DMS53 treated with DMSO at 0.1 percent for 48 hours (cell line): ENCODE measurements around the gene DDX17.

Experiments used
- DNase-seq: peaks from one replicate; lab custom pipeline; 2025; ENCODE audit not compliant: unreplicated experiment; lab: John Stamatoyannopoulos, UW

The DDX17 gene

DNA sequence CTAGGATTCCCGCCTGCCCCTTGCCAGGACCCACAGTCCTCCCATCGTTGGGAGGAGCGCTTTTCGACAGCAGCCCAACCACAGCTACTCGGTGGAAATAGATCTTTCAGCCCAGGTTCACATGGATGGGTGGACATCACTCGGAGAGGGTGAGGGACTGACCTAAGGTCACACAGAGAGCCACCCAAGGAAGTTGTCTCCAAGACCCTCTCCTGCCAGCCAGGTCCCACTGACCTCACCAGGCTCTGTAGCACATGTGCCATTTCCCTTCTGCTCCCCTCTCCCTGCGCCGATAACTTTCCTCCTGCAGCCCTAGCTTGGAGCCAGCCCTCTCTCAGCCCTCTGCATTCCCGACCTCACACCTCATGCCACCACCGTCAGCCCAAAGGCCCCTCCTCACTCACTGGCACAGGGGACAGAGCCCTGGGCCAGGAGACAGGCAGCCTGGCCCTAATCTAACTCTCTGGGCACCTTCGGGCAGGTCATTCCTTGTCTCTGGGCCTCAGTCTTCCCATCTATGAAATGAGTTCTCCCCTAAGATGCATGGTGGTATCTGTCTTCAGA lies 55.8 kb downstream of the DDX17 start:
- no peak for DNase-seq

GRCh38 chr22:38449776-38450175 lies 56.3 kb downstream of the DDX17 start:
- DNase-seq = no peak

GRCh38 chr22:38448945-38449745 lies 57.0 kb downstream of the DDX17 start:
- peak; percentile 1 for DNase-seq

DNA sequence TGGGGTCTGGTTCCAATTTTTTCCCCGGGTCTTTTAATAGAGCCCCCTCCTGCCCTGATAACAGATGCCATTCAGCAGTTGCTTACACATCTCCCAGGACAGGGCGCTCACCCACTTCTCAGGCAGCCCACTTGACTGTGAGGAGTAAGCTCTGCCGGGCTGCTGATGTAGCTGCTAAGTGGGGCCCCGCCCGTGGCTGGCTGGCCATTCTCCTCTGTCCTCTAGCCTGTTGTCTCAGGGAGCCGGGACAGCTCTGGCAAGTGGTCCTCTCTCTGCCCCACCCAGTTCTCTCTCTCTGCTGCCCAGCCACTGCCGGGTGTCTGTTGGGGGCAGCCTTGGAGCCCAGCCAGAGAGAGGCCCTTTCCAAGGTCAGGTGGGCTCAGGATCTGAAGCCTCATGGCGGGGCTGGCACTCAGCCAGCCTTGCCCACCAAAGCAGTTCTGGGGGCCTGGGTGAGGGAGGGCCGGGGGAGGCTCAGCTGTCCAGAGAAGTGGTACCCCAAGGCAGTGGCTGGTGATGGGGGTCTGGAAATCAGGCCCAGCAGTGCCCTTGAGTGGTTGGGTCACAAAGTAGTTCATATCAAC lies 60.0 kb downstream of the DDX17 start:
- DNase-seq = no peak

GRCh38 chr22:38444783-38445182 lies 61.3 kb downstream of the DDX17 start:
- no peak for DNase-seq

- DNase-seq = no peak
Measured at GRCh38 chr22:38443628-38444521, 62.2 kb downstream of the DDX17 start.

DNA sequence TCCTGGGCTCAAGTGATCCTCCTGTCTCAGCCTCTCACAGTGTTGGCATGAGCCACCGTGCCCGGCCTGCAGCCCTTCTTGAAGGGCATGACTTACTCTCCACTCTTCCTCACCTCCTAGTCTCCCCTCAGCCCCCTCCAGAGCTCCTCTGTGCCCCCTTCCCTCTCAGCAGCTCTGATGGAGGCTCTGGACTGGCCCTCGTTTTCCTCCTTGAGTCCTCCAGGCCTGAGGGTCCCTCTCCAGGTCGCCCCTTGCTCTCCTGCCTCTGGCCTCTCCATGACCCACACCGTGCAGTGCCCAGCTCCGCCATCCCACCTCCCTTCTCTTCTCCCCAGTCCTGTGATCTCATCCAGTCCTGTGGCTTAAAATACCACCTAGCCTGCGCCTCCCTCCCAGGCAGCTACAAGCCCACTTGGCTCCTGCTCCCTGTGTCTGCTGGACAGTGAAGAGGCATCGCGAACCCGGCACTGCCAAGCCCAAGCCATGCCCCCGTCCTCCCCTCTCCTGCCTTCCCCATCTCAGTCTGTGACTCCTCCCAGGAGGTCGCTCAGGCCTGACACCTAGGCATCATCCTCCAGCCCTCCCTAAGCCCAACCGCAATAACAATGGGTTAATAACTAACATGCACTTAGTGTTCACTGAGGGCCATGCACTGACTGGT lies 63.0 kb downstream of the DDX17 start:
- no peak for DNase-seq

DNA sequence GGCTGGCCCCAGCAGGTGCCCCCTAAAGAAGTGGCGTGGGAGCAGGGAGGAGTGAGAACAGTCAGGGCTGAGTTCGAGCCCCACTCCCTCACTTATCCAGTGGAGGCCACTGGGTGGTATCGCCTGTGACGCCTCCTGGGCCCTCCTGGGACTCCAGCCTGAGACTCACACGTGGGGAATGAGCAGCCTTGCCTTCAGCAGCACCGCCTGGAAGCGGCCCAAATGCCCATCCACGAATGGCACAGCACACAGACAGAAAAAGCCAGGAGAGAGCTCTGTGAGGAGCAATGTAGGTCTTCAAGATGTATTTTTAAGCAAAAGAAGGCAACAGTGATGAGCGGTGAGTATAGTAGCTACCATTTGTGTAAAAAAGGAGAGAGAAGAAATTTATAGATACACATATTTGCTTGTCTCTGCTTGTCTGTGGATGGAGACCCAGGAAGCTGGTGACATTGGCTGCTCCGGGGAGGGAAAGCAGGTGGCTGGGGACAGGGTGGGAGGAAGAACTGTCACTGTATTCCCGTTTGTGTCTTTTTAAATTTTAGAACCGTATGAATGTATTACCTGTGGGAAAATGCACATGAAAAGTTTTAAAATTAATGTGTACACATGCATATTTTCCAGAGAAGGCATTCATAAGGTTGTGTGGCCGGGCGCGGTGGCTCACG lies 64.4 kb downstream of the DDX17 start:
- no peak for DNase-seq

- DNase-seq = no peak
Measured at GRCh38 chr22:38440747-38441350, 65.3 kb downstream of the DDX17 start.

GRCh38 chr22:38437416-38437815 lies 68.7 kb downstream of the DDX17 start:
- no peak for DNase-seq

- no peak for DNase-seq
Measured at GRCh38 chr22:38436629-38437395, 69.3 kb downstream of the DDX17 start.

GRCh38 chr22:38435965-38436364 lies 70.1 kb downstream of the DDX17 start:
- no peak for DNase-seq

GRCh38 chr22:38435010-38435409 lies 71.1 kb downstream of the DDX17 start:
- DNase-seq = no peak

GRCh38 chr22:38433871-38434270 lies 72.2 kb downstream of the DDX17 start:
- DNase-seq = no peak
